PC-9 (cell line): ENCODE results near the gene SFI1. TPM values are rescaled to one million over a fixed set of nuclear protein-coding genes. Genes with fewer than 3 reads are reported as not detected.

Source experiments
- BruUV-seq: library from RNA; stranded (reverse); fragments of 400-500 nt; replicated peaks from 2 replicates; lab custom pipeline; 2021; lab: Mats Ljungman, UMichigan
- CTCF ChIA-PET: fragments of 300-600 bp; sonication (Branson Sonifier 250); formaldehyde crosslinking; loops from one replicate; lab custom pipeline; 2022; ENCODE audit warnings: antibody characterized with exemption; lab: Charles Lee
- POLR2A ChIA-PET: fragments of 300-600 bp; sonication (Branson Sonifier 250); formaldehyde crosslinking; loops from one replicate; lab custom pipeline; 2022; ENCODE audit warnings: antibody characterized with exemption; ENCODE audit not compliant: unreplicated experiment; lab: Charles Lee
- DNase-seq, 2 experiments: peaks; one replicate each; pipeline versions ENCODE4 v3.0.0 to v3.0.0-alpha.2; 2015 to 2022; ENCODE audit warnings: mixed read lengths in 1 of 2
- H2AFZ ChIP-seq: fragments of 200-600 bp; sonication (generic); 2 replicates; pipeline ENCODE4 v1.8.1; 2017; ENCODE audit warnings: antibody characterized with exemption
- H3F3A ChIP-seq: fragments of 200-600 bp; sonication (generic); 2 replicates; pipeline ENCODE4 v1.8.1; 2017; ENCODE audit warnings: antibody characterized with exemption, mild to moderate bottlenecking, low read depth; ENCODE audit not compliant: insufficient read depth
- H3K27ac ChIP-seq: fragments of 200-600 bp; sonication (generic); 2 replicates; pipeline ENCODE4 v1.6.1; 2016; ENCODE audit warnings: mixed run types
- H3K27me3 ChIP-seq: fragments of 200-600 bp; sonication (generic); 2 replicates; pipeline ENCODE4 v1.6.1; 2016; ENCODE audit warnings: low read depth, mixed run types; ENCODE audit not compliant: insufficient read depth
- H3K36me3 ChIP-seq: fragments of 200-600 bp; sonication (generic); 2 replicates; pipeline ENCODE4 v1.6.1; 2016; ENCODE audit warnings: low read depth, mixed run types
- H3K4me1 ChIP-seq: fragments of 200-600 bp; sonication (generic); replicated peaks from 2 replicates; pipeline ENCODE4 v1.6.1; 2016; ENCODE audit warnings: mixed run types; ENCODE audit not compliant: insufficient read depth
- H3K4me2 ChIP-seq: fragments of 200-600 bp; sonication (generic); 2 replicates; pipeline ENCODE4 v1.6.1; 2017; ENCODE audit warnings: mixed run types
- H3K4me3 ChIP-seq: fragments of 200-600 bp; sonication (generic); 2 replicates; pipeline ENCODE4 v1.6.1; 2016; ENCODE audit warnings: mixed run types
- H3K79me2 ChIP-seq: fragments of 200-600 bp; sonication (generic); 2 replicates; pipeline ENCODE4 v1.6.1; 2017; ENCODE audit warnings: low read depth, mixed run types
- H3K9me2 ChIP-seq: fragments of 200-600 bp; sonication (generic); 2 replicates; pipeline ENCODE4 v1.8.1; 2017; ENCODE audit warnings: mild to moderate bottlenecking; ENCODE audit not compliant: insufficient read depth
- H3K9me3 ChIP-seq: fragments of 200-600 bp; sonication (generic); 2 replicates; pipeline ENCODE4 v1.8.1; 2016; ENCODE audit warnings: low read depth; ENCODE audit not compliant: insufficient read depth
- H4K20me1 ChIP-seq: fragments of 200-600 bp; sonication (generic); 2 replicates; pipeline ENCODE4 v1.8.1; 2017; ENCODE audit not compliant: insufficient read depth
- EZH2 ChIP-seq: fragments of 200-600 bp; sonication (generic); IDR thresholded peaks from 2 replicates; pipeline ENCODE4 v1.8.0; 2017; ENCODE audit warnings: antibody characterized with exemption, low read depth
- intact Hi-C: fragments of 100-400 bp; cut with micrococcal nuclease; formaldehyde crosslinking; loops from one replicate; pipeline ENCODE4 v1.10.0; 2022; ENCODE audit not compliant: unreplicated experiment
- total RNA-seq: library from RNA; stranded (reverse); gene quantifications from 2 replicates; pipeline ENCODE4 v1.2.3, GENCODE V29; 2021
- TF ChIP-seq, protein P1 (sequence below): fragments of 200-600 bp; sonication (generic); conservative IDR thresholded peaks from 2 replicates; pipeline ENCODE4 v1.6.1; 2017; ENCODE audit warnings: mixed run types, antibody characterized with exemption, mild to moderate bottlenecking, moderate library complexity

SFI1 gene
- total RNA-seq, 1 experiment from 2014 or later = 57.9 TPM

DNA sequence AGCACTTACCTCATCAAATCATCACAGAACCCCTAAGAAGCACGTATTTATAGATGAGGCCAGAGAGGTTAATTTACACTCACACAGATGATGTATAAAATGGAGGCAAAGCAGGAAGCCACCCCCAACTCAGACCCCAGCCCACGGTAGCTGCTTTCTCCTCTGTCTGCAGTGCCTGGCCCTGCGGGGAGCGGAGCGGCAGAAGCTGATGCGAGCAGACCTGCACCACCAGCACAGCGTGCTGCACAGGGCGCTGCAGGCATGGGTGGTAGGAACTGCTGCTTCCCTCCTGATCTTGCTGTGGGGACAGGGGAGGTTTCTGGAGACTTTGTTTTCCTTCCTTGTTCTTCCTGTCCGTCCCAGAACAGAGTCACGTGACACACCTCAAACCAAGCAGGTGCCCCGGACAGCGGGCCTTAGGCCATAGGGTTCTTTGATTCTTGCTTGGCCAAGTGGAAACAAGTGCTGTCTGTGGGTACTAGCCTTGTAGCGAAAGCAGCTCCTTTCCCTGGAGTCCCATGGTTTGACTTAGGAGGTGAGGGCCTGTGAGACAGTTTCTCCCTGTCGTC, 107.9 kb downstream of the SFI1 start:
- ChIA-PET POLR2A (interaction anchor here (0.6 kb wide), 1 partner anchor 308 kb away, joined by 7 read pairs; no protein-coding TSS in a partner anchor), CTCF (interaction anchor here (0.5 kb wide), 1 partner anchor 63 kb away, joined by 10 read pairs; no protein-coding TSS in a partner anchor)
- Histone ChIP-seq H3K4me3 (no peak overlapping the region), H2AFZ (no peak overlapping the region), H4K20me1 (no peaks in the 10 kb centered on the region), H3K9me3 (no peaks in the 10 kb centered on the region), H3K9me2 (no peaks in the 10 kb centered on the region), H3K79me2 (no peaks in the 10 kb centered on the region), H3K36me3 (no peaks in the 10 kb centered on the region), H3K27me3 (no peaks in the 10 kb centered on the region), H3F3A (peaks cover 20% of the 10 kb centered on the region), H3K4me1 (peaks cover 19% of the 10 kb centered on the region), H3K27ac (no peak overlapping the region), H3K4me2 (no peak overlapping the region)
- no peak for DNase-seq
- no TSS peak for BruUV-seq
- intact Hi-C loops = loop anchor here (5.0 kb wide), 2 partner anchors 42 to 58 kb away; partner anchors contain the start of gene PISD
- TF ChIP-seq, protein P1, sequence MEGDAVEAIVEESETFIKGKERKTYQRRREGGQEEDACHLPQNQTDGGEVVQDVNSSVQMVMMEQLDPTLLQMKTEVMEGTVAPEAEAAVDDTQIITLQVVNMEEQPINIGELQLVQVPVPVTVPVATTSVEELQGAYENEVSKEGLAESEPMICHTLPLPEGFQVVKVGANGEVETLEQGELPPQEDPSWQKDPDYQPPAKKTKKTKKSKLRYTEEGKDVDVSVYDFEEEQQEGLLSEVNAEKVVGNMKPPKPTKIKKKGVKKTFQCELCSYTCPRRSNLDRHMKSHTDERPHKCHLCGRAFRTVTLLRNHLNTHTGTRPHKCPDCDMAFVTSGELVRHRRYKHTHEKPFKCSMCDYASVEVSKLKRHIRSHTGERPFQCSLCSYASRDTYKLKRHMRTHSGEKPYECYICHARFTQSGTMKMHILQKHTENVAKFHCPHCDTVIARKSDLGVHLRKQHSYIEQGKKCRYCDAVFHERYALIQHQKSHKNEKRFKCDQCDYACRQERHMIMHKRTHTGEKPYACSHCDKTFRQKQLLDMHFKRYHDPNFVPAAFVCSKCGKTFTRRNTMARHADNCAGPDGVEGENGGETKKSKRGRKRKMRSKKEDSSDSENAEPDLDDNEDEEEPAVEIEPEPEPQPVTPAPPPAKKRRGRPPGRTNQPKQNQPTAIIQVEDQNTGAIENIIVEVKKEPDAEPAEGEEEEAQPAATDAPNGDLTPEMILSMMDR = no peak

- H3K9me2 ChIP-seq = no peaks in the 10 kb centered on the region
- no peaks in the 10 kb centered on the region for H4K20me1 ChIP-seq
- no peaks in the 10 kb centered on the region for H3K79me2 ChIP-seq
- H2AFZ ChIP-seq = no peak overlapping the region
- no peak overlapping the region for H3K27ac ChIP-seq
- ChIA-PET POLR2A (no interaction called here), CTCF (no interaction called here)
- no peak overlapping the region for H3K4me3 ChIP-seq
- no peak for DNase-seq
- H3K4me2 ChIP-seq = no peak overlapping the region
- BruUV-seq = no TSS peak
- peaks cover 20% of the 10 kb centered on the region for H3F3A ChIP-seq
- H3K27me3 ChIP-seq = no peaks in the 10 kb centered on the region
- no peaks in the 10 kb centered on the region for H3K9me3 ChIP-seq
- H3K4me1 ChIP-seq = peaks cover 19% of the 10 kb centered on the region
- intact Hi-C loops = loop anchor here (5.0 kb wide), 2 partner anchors 43 to 57 kb away; partner anchors contain the start of gene PISD
- H3K36me3 ChIP-seq = no peaks in the 10 kb centered on the region
- TF ChIP-seq EZH2 = no peak
- TF ChIP-seq, protein P1 = no peak
Measured at GRCh38 chr22:31604746-31605705, 108.7 kb downstream of the SFI1 start.

DNA sequence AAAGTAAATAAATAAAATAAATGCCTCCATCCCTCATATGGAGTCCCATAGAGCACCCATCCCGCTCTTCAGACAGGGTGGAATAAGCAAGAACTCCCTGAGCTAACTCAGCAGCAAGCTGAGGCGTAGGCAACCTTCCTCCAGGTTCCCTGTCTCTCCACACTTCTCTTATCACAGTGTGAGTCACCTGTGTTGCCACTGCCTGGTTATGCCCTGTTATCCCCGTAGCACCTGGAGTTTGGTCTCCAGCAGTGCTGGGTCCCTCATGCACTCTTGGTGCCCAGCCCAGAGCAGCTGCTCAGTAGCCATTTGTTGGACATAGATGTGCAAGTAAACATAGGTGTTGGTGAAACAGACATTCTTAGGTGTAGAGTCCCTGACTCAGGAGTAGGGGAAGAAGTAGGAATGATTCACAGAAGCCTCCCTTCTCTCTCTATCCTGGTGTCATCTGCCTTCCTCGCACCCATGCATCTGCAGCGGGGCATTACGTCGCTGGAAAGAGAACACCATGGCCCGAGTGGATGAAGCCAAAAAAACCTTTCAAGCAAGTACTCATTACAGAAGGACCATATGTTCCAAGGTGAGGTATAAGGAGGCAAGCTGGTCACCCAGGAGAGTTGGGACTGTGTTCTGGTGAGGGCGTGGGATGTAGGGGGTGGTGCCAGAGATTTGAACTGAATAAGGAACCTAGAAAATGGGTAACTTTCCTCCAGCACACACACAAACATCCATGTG, 109.7 kb downstream of the SFI1 start:
- Histone ChIP-seq H3K27ac (no peak overlapping the region), H3K9me2 (no peaks in the 10 kb centered on the region), H3K79me2 (no peaks in the 10 kb centered on the region), H3K4me3 (no peak overlapping the region), H3K4me2 (no peak overlapping the region), H4K20me1 (no peaks in the 10 kb centered on the region), H3K36me3 (no peaks in the 10 kb centered on the region), H3K4me1 (peaks cover 19% of the 10 kb centered on the region), H3K9me3 (no peaks in the 10 kb centered on the region), H3F3A (peaks cover 20% of the 10 kb centered on the region), H3K27me3 (no peaks in the 10 kb centered on the region), H2AFZ (no peak overlapping the region)
- intact Hi-C loops = no loop called here
- DNase-seq = no peak
- CTCF ChIA-PET = no interaction called here
- TF ChIP-seq, protein P1 = no peak
- TF ChIP-seq EZH2 = no peak
- POLR2A ChIA-PET = no interaction called here
- BruUV-seq = no TSS peak
